B cell (primary cell): ENCODE data around the gene KIF4A. TPM values are rescaled to one million over a fixed set of nuclear protein-coding genes. Genes with fewer than 3 reads are reported as not detected.

Source experiments
- ATAC-seq: fragments of 200-7000 bp; cut with Tn5 transposase; one replicate; pipeline ENCODE4 v1.10.0; 2021; ENCODE audit warnings: low read depth, mild to moderate bottlenecking, moderate number of reproducible peaks, moderate library complexity
- CTCF ChIA-PET: fragments of 350-600 bp; sonication (Branson Sonifier 250); formaldehyde crosslinking; loops from one replicate; lab custom pipeline; 2021; ENCODE audit warnings: antibody characterized with exemption, inconsistent platforms; lab: Charles Lee
- POLR2A ChIA-PET: fragments of 350-600 bp; sonication (Branson Sonifier 250); formaldehyde crosslinking; loops from one replicate; lab custom pipeline; 2021; ENCODE audit warnings: antibody characterized with exemption; lab: Charles Lee
- DNase-seq: peaks from one replicate; pipeline ENCODE4 v3.0.0; 2013
- H2AFZ ChIP-seq: 2 replicates; pipeline ENCODE4 v1.6.1; 2012; ENCODE audit warnings: mild to moderate bottlenecking, low read depth, low read length; ENCODE audit not compliant: insufficient read depth, poor library complexity, severe bottlenecking
- H3K27ac ChIP-seq, 2 donors: 1 replicate in 1 of 2; 2 replicates in 1 of 2; pipeline ENCODE4 v1.5.1; 2012 to 2013; ENCODE audit warnings: low read length in 2 of 2, mild to moderate bottlenecking in 2 of 2, moderate library complexity in 1 of 2
- H3K27me3 ChIP-seq, 4 experiments: fragments of 200-600 bp in 1 of 4; sonication (generic) in 1 of 4; replicated peaks in 1 of 4; 1 replicate in 2 of 4; 2 replicates in 2 of 4; pipeline versions ENCODE4 v1.6.1 to v1.7.0; 2013 to 2016; ENCODE audit warnings: low read length in 3 of 4, mild to moderate bottlenecking in 2 of 4, mixed read lengths in 1 of 4, moderate library complexity in 1 of 4; ENCODE audit not compliant: insufficient read depth in 4 of 4, control insufficient read depth in 3 of 4; ENCODE audit errors: control extremely low read depth in 1 of 4
- H3K36me3 ChIP-seq, 2 experiments: replicated peaks in 1 of 2; 1 replicate in 1 of 2; 2 replicates in 1 of 2; pipeline versions ENCODE4 v1.6.1 to v1.7.1; 2013; ENCODE audit warnings: low read length in 1 of 2; ENCODE audit not compliant: insufficient read depth in 2 of 2, control insufficient read depth in 1 of 2; ENCODE audit errors: control extremely low read depth in 1 of 2, extremely low read depth in 1 of 2
- H3K4me1 ChIP-seq, 2 donors: fragments of 200-600 bp in 1 of 2; sonication (generic) in 1 of 2; 1 replicate in 1 of 2; 2 replicates in 1 of 2; pipeline versions ENCODE4 v1.5.1 to v1.6.1; 2013 to 2017; ENCODE audit warnings: low read length in 2 of 2; ENCODE audit not compliant: control insufficient read depth in 2 of 2, insufficient read depth in 2 of 2
- H3K4me2 ChIP-seq: replicated peaks from 2 replicates; pipeline ENCODE3; 2012; ENCODE audit warnings: mild to moderate bottlenecking, low read depth, low read length; ENCODE audit not compliant: poor library complexity, severe bottlenecking
- H3K4me3 ChIP-seq, 5 experiments: fragments of 200-600 bp in 1 of 5; sonication (generic) in 1 of 5; 1 replicate in 3 of 5; 2 replicates in 2 of 5; pipeline versions ENCODE4 v1.5.1 to v1.7.0; 2011 to 2016; ENCODE audit warnings: low read length in 4 of 5, mild to moderate bottlenecking in 4 of 5, low read depth in 2 of 5, control low read depth in 1 of 5, moderate library complexity in 1 of 5; ENCODE audit not compliant: insufficient read depth in 1 of 5; ENCODE audit errors: control extremely low read depth in 1 of 5, extremely low read depth in 1 of 5
- H3K79me2 ChIP-seq: fragments of 200-600 bp; sonication (generic); one replicate; pipeline ENCODE4 v1.6.0; 2016; ENCODE audit warnings: low read length; ENCODE audit not compliant: control insufficient read depth, insufficient read depth
- H3K9ac ChIP-seq: fragments of 200-600 bp; sonication (generic); 2 replicates; pipeline ENCODE4 v1.6.1; 2017; ENCODE audit warnings: mild to moderate bottlenecking, low read length, moderate library complexity
- H3K9me3 ChIP-seq, 3 donors: one replicate each; pipeline versions ENCODE4 v1.6.1 to v1.7.1; 2013; ENCODE audit warnings: low read length in 2 of 3; ENCODE audit not compliant: control insufficient read depth in 2 of 3, insufficient read depth in 1 of 3; ENCODE audit errors: control extremely low read depth in 1 of 3
- H4K20me1 ChIP-seq: 2 replicates; pipeline ENCODE4 v1.6.0; 2012; ENCODE audit warnings: mild to moderate bottlenecking, low read length; ENCODE audit not compliant: insufficient read depth, control insufficient read depth, poor library complexity, severe bottlenecking
- H3K27ac Mint-ChIP-seq: one replicate; pipeline ENCODE4 v1.8.0; 2021; ENCODE audit warnings: mixed read lengths
- H3K27me3 Mint-ChIP-seq: one replicate; pipeline ENCODE4 v1.8.0; 2021; ENCODE audit warnings: mixed read lengths
- H3K4me1 Mint-ChIP-seq: one replicate; pipeline ENCODE4 v1.8.0; 2021; ENCODE audit warnings: mixed read lengths
- H3K4me3 Mint-ChIP-seq: one replicate; pipeline ENCODE4 v1.8.0; 2021; ENCODE audit warnings: mixed read lengths
- H3K9me3 Mint-ChIP-seq: one replicate; pipeline ENCODE4 v1.8.0; 2022; ENCODE audit warnings: mixed read lengths; ENCODE audit not compliant: insufficient read depth
- EZH2 ChIP-seq: IDR thresholded peaks from 2 replicates; pipeline ENCODE4 v1.6.1; 2012; ENCODE audit warnings: borderline replicate concordance, low read depth, mild to moderate bottlenecking, moderate library complexity, low read length; ENCODE audit not compliant: insufficient read depth, poor library complexity, severe bottlenecking
- intact Hi-C: fragments of 100-400 bp; cut with micrococcal nuclease; formaldehyde crosslinking; loops from one replicate; pipeline ENCODE4 v1.10.0; 2022
- polyA plus RNA-seq: library from polyadenylated mRNA; depleted of rRNA; stranded (reverse); fragments of >200 nt; gene quantifications from 2 replicates; pipeline ENCODE4 v1.2.3, GENCODE V29; 2012
- total RNA-seq, 2 donors: library from RNA; stranded (reverse); fragments of 120-200 nt in 1 of 2; gene quantifications; 1 replicate in 1 of 2; 2 replicates in 1 of 2; pipeline versions ENCODE4 v1.2.3 to v1.2.4, GENCODE V29; 2013 to 2022
- TF ChIP-seq, protein P1 (sequence below): fragments of 200-600 bp; IDR thresholded peaks from one replicate; pipeline ENCODE4 v1.8.0; 2022; ENCODE audit warnings: antibody characterized with exemption, mild to moderate bottlenecking

Gene KIF4A
- total and polyA plus RNA-seq, 2 donors (not counting 1 experiment from before 2014, with no cell fraction given) = 0.06 to 0.07 TPM

DNA sequence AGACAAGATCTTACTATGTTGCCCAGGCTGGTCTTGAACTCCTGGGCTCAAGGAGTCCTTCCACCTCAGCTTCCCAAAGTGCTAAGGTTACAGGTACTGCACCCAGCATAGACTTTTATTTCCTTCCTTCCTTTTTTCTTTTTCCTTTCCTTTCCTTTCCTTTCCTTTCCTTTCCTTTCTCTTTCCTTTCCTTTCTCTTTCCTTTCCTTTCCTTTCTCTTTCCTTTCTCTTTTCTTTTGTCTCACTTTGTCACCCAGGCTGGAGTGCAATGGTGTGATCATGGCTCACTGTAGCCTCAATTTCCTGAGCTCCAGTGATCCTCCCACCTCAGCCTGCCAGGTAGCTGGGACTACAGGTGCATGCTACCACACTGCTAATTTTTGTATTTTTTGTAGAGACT is 174.1 kb downstream of the KIF4A start:
- H2AFZ ChIP-seq = no peak overlapping the region
- ChIA-PET POLR2A (no interaction called here), CTCF (no interaction called here)
- H3K4me3 Mint-ChIP-seq = no peak overlapping the region
- no peaks in the 10 kb centered on the region for H4K20me1 ChIP-seq
- H3K4me2 ChIP-seq = no peak overlapping the region
- H3K4me1 ChIP-seq = no peaks in the 10 kb centered on the region
- H3K9me3 ChIP-seq = no peaks in the 10 kb centered on the region
- H3K36me3 ChIP-seq = no peaks in the 10 kb centered on the region
- TF ChIP-seq, protein P1, sequence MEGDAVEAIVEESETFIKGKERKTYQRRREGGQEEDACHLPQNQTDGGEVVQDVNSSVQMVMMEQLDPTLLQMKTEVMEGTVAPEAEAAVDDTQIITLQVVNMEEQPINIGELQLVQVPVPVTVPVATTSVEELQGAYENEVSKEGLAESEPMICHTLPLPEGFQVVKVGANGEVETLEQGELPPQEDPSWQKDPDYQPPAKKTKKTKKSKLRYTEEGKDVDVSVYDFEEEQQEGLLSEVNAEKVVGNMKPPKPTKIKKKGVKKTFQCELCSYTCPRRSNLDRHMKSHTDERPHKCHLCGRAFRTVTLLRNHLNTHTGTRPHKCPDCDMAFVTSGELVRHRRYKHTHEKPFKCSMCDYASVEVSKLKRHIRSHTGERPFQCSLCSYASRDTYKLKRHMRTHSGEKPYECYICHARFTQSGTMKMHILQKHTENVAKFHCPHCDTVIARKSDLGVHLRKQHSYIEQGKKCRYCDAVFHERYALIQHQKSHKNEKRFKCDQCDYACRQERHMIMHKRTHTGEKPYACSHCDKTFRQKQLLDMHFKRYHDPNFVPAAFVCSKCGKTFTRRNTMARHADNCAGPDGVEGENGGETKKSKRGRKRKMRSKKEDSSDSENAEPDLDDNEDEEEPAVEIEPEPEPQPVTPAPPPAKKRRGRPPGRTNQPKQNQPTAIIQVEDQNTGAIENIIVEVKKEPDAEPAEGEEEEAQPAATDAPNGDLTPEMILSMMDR = no peak
- TF ChIP-seq EZH2 = no peak
- DNase-seq (no peak), ATAC-seq (no peak)
- H3K27ac Mint-ChIP-seq = no peak overlapping the region
- no peak overlapping the region for H3K4me3 ChIP-seq
- H3K27me3 ChIP-seq = no peaks in the 10 kb centered on the region
- no peaks in the 10 kb centered on the region for H3K9me3 Mint-ChIP-seq
- intact Hi-C loops = no loop called here
- no peak overlapping the region for H3K27ac ChIP-seq
- H3K4me1 Mint-ChIP-seq = no peaks in the 10 kb centered on the region
- no peaks in the 10 kb centered on the region for H3K79me2 ChIP-seq
- no peak overlapping the region for H3K9ac ChIP-seq
- no peaks in the 10 kb centered on the region for H3K27me3 Mint-ChIP-seq

GRCh38 chrX:70466968-70467367 is 177.1 kb downstream of the KIF4A start:
- H3K4me2 ChIP-seq = no peak overlapping the region
- H3K79me2 ChIP-seq = no peaks in the 10 kb centered on the region
- no peaks in the 10 kb centered on the region for H3K36me3 ChIP-seq
- H3K27ac ChIP-seq = no peak overlapping the region
- H4K20me1 ChIP-seq = no peaks in the 10 kb centered on the region
- TF ChIP-seq EZH2 = no peak
- TF ChIP-seq, protein P1 = no peak
- no peak overlapping the region for H3K9ac ChIP-seq
- H3K4me1 ChIP-seq = no peaks in the 10 kb centered on the region
- Mint-ChIP-seq H3K27me3 (no peaks in the 10 kb centered on the region), H3K4me3 (no peak overlapping the region), H3K4me1 (peaks cover 6% of the 10 kb centered on the region), H3K27ac (no peak overlapping the region), H3K9me3 (no peaks in the 10 kb centered on the region)
- ATAC-seq (no peak), DNase-seq (no peak)
- ChIA-PET POLR2A (no interaction called here), CTCF (no interaction called here)
- no peak overlapping the region for H3K4me3 ChIP-seq
- H3K27me3 ChIP-seq = no peaks in the 10 kb centered on the region
- H2AFZ ChIP-seq = no peak overlapping the region
- no peaks in the 10 kb centered on the region for H3K9me3 ChIP-seq
- intact Hi-C loops = no loop called here
